CD4-positive, alpha-beta memory T cell (primary cell): ENCODE data around the gene HSPA12A. TPM values are rescaled to one million over a fixed set of nuclear protein-coding genes. Genes with fewer than 3 reads are reported as not detected.

ENCODE experiments used
- CTCF ChIA-PET: fragments of 350-600 bp; sonication (Branson Sonifier 250); formaldehyde crosslinking; loops from one replicate; lab custom pipeline; 2021; ENCODE audit warnings: inconsistent platforms; ENCODE audit not compliant: partially characterized antibody; lab: Charles Lee
- POLR2A ChIA-PET: fragments of 350-600 bp; sonication (Branson Sonifier 250); formaldehyde crosslinking; loops from one replicate; lab custom pipeline; 2021; ENCODE audit not compliant: partially characterized antibody; lab: Charles Lee
- DNase-seq, 5 donors: peaks; one replicate each; pipeline versions ENCODE4 v3.0.0 to v3.0.0-alpha.2; 2020 to 2022; ENCODE audit warnings: mixed read lengths in 1 of 5
- H3K27ac ChIP-seq: one replicate; pipeline ENCODE4 v1.7.0; 2013; ENCODE audit warnings: low read depth, low read length
- H3K27me3 ChIP-seq: 2 replicates; pipeline ENCODE4 v1.7.0; 2013; ENCODE audit warnings: mild to moderate bottlenecking, low read length, moderate library complexity; ENCODE audit not compliant: insufficient read depth
- H3K36me3 ChIP-seq: 2 replicates; pipeline ENCODE4 v1.7.0; 2013; ENCODE audit warnings: mild to moderate bottlenecking, low read length, moderate library complexity; ENCODE audit not compliant: insufficient read depth
- H3K4me1 ChIP-seq: 2 replicates; pipeline ENCODE4 v1.7.0; 2013; ENCODE audit warnings: mild to moderate bottlenecking, low read length, moderate library complexity; ENCODE audit not compliant: insufficient read depth
- H3K4me3 ChIP-seq, 2 donors: one replicate each; pipeline ENCODE4 v1.7.0; 2013; ENCODE audit warnings: low read length in 2 of 2, mild to moderate bottlenecking in 1 of 2
- H3K9me3 ChIP-seq, 2 donors: one replicate each; pipeline ENCODE4 v1.7.0; 2013; ENCODE audit warnings: low read length in 2 of 2, control low read depth in 1 of 2; ENCODE audit not compliant: control insufficient read depth in 1 of 2
- H3K27ac Mint-ChIP-seq, 7 donors: one replicate each; pipeline ENCODE4 v1.8.0; 2020 to 2021; ENCODE audit warnings: mixed read lengths in 7 of 7, mild to moderate bottlenecking in 6 of 7, inconsistent platforms in 3 of 7, moderate library complexity in 3 of 7
- H3K27me3 Mint-ChIP-seq, 2 donors: one replicate each; pipeline ENCODE4 v1.8.0; 2020 to 2021; ENCODE audit warnings: mixed read lengths in 2 of 2
- H3K36me3 Mint-ChIP-seq, 2 donors: one replicate each; pipeline ENCODE4 v1.8.0; 2020 to 2021; ENCODE audit warnings: mixed read lengths in 2 of 2, inconsistent platforms in 1 of 2, mild to moderate bottlenecking in 1 of 2
- H3K4me1 Mint-ChIP-seq, 4 donors: one replicate each; pipeline ENCODE4 v1.8.0; 2020 to 2021; ENCODE audit warnings: mixed read lengths in 4 of 4, mild to moderate bottlenecking in 1 of 4
- H3K4me3 Mint-ChIP-seq, 8 donors: one replicate each; pipeline ENCODE4 v1.8.0; 2020 to 2021; ENCODE audit warnings: mixed read lengths in 8 of 8, mild to moderate bottlenecking in 7 of 8, moderate library complexity in 6 of 8, inconsistent platforms in 3 of 8
- H3K9me3 Mint-ChIP-seq, 8 donors: one replicate each; pipeline ENCODE4 v1.8.0; 2020 to 2021; ENCODE audit warnings: mixed read lengths in 8 of 8, mild to moderate bottlenecking in 5 of 8, inconsistent platforms in 3 of 8, moderate library complexity in 1 of 8
- intact Hi-C: fragments of 100-400 bp; cut with micrococcal nuclease; formaldehyde crosslinking; loops from one replicate; pipeline ENCODE4 v1.15.1; 2023
- polyA plus RNA-seq, 2 donors: library from polyadenylated mRNA; unstranded; fragments of 300-500 nt; fragmentation: Illumina TruSeq; gene quantifications; one replicate each; pipeline ENCODE4 v1.2.3, GENCODE V29; 2021
- total RNA-seq, 2 experiments: library from RNA; stranded (reverse); gene quantifications; one replicate each; pipeline ENCODE4 v1.2.3, GENCODE V29; 2021

HSPA12A gene
- total and polyA plus RNA-seq, 4 experiments from 2014 or later: 0.14 to 0.64 (median 0.36) TPM; not detected in 1

GRCh38 chr10:116669832-116670644 is 72.3 kb downstream of the HSPA12A start:
- CTCF ChIA-PET: interaction anchor here (1.2 kb wide), 1 partner anchor 12 kb away, joined by 3 read pairs; no protein-coding TSS in a partner anchor
- Mint-ChIP-seq H3K36me3 (no peaks in the 10 kb centered on the region), H3K4me3 (no peak overlapping the region), H3K9me3 (peaks cover 0 to 8% (median 0%) of the 10 kb centered on the region in 8 donors), H3K27ac (no peak overlapping the region), H3K4me1 (no peaks in the 10 kb centered on the region), H3K27me3 (peaks cover 14 to 31% of the 10 kb centered on the region in 2 donors)
- no peaks in the 10 kb centered on the region for H3K36me3 ChIP-seq
- intact Hi-C loops: no loop called here
- H3K27ac ChIP-seq: no peak overlapping the region
- DNase-seq: no peak
- H3K4me1 ChIP-seq: no peaks in the 10 kb centered on the region
- no peak overlapping the region for H3K4me3 ChIP-seq
- H3K9me3 ChIP-seq: no peaks in the 10 kb centered on the region
- H3K27me3 ChIP-seq: no peaks in the 10 kb centered on the region
- POLR2A ChIA-PET: no interaction called here

GRCh38 chr10:116669080-116669479 is 73.3 kb downstream of the HSPA12A start:
- H3K27me3 Mint-ChIP-seq: peaks cover 16 to 32% of the 10 kb centered on the region in 2 donors

GRCh38 chr10:116668446-116668845 is 73.9 kb downstream of the HSPA12A start:
- Mint-ChIP-seq H3K27me3 (peaks cover 16 to 28% of the 10 kb centered on the region in 2 donors), H3K9me3 (peaks cover 0 to 7% (median 0%) of the 10 kb centered on the region in 8 donors), H3K27ac (no peak overlapping the region), H3K4me3 (peak overlapping the region in 1 of 8 donors; percentile 42), H3K4me1 (no peaks in the 10 kb centered on the region), H3K36me3 (no peaks in the 10 kb centered on the region)
- intact Hi-C loops: no loop called here
- Histone ChIP-seq H3K9me3 (no peaks in the 10 kb centered on the region), H3K27ac (no peak overlapping the region), H3K4me1 (no peaks in the 10 kb centered on the region), H3K27me3 (no peaks in the 10 kb centered on the region), H3K36me3 (no peaks in the 10 kb centered on the region), H3K4me3 (no peak overlapping the region)
- DNase-seq: no peak
- POLR2A ChIA-PET: no interaction called here
- CTCF ChIA-PET: no interaction called here

More at GRCh38 chr10:116669080-116669479, 73.3 kb downstream of the HSPA12A start:
- no peaks in the 10 kb centered on the region for H3K4me1 ChIP-seq
- Mint-ChIP-seq H3K4me3 (no peak overlapping the region), H3K4me1 (no peaks in the 10 kb centered on the region), H3K27ac (no peak overlapping the region), H3K36me3 (no peaks in the 10 kb centered on the region), H3K9me3 (peaks cover 0 to 7% (median 0%) of the 10 kb centered on the region in 8 donors)
- no peak overlapping the region for H3K4me3 ChIP-seq
- no peaks in the 10 kb centered on the region for H3K9me3 ChIP-seq
- no peak overlapping the region for H3K27ac ChIP-seq
- H3K27me3 ChIP-seq: no peaks in the 10 kb centered on the region
- ChIA-PET CTCF (no interaction called here), POLR2A (no interaction called here)
- intact Hi-C loops: no loop called here
- H3K36me3 ChIP-seq: no peaks in the 10 kb centered on the region
- no peak for DNase-seq

DNA sequence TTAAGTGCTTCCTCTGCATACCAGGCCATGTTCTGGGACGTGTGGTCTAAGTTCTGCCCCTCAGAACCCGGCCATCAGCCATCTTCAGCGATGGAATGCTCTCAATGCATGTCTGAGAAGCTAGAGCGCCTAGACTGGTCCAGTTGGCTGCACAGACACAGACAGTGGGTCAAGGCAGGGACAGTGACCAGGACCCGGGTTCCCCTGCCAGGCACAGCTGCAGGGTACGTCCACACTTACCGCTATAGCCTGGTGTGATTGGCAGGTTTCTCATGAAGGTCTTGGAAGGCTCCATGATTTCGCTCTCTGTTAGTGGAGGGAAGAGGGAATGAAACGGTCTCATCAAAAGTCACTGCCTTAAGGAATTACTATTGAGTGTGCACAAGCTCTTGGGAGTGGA is 74.3 kb downstream of the HSPA12A start:
- peaks cover 16 to 28% of the 10 kb centered on the region in 2 donors for H3K27me3 Mint-ChIP-seq
- no peaks in the 10 kb centered on the region for H3K9me3 ChIP-seq
- CTCF ChIA-PET: no interaction called here
- no peaks in the 10 kb centered on the region for H3K36me3 Mint-ChIP-seq
- no peak overlapping the region for H3K27ac ChIP-seq
- H3K4me3 Mint-ChIP-seq: peak overlapping the region in 1 of 8 donors; percentile 42
- no peaks in the 10 kb centered on the region for H3K27me3 ChIP-seq
- H3K36me3 ChIP-seq: no peaks in the 10 kb centered on the region
- no peak overlapping the region for H3K4me3 ChIP-seq
- no peaks in the 10 kb centered on the region for H3K4me1 Mint-ChIP-seq
- POLR2A ChIA-PET: no interaction called here
- DNase-seq: no peak
- intact Hi-C loops: no loop called here
- H3K27ac Mint-ChIP-seq: no peak overlapping the region
- peaks cover 0 to 7% (median 0%) of the 10 kb centered on the region in 8 donors for H3K9me3 Mint-ChIP-seq
- no peaks in the 10 kb centered on the region for H3K4me1 ChIP-seq

- peaks cover 16 to 28% of the 10 kb centered on the region in 2 donors for H3K27me3 Mint-ChIP-seq
- Histone ChIP-seq H3K4me1 (no peaks in the 10 kb centered on the region), H3K27ac (no peak overlapping the region), H3K9me3 (no peaks in the 10 kb centered on the region), H3K27me3 (no peaks in the 10 kb centered on the region), H3K4me3 (no peak overlapping the region), H3K36me3 (no peaks in the 10 kb centered on the region)
- no peak for DNase-seq
- CTCF ChIA-PET: no interaction called here
- no peaks in the 10 kb centered on the region for H3K36me3 Mint-ChIP-seq
- H3K4me1 Mint-ChIP-seq: no peaks in the 10 kb centered on the region
- POLR2A ChIA-PET: no interaction called here
- H3K27ac Mint-ChIP-seq: no peak overlapping the region
- H3K4me3 Mint-ChIP-seq: no peak overlapping the region
- intact Hi-C loops: no loop called here
- peaks cover 0 to 7% (median 0%) of the 10 kb centered on the region in 8 donors for H3K9me3 Mint-ChIP-seq
Observed at GRCh38 chr10:116667484-116667883, 74.9 kb downstream of the HSPA12A start.

DNA sequence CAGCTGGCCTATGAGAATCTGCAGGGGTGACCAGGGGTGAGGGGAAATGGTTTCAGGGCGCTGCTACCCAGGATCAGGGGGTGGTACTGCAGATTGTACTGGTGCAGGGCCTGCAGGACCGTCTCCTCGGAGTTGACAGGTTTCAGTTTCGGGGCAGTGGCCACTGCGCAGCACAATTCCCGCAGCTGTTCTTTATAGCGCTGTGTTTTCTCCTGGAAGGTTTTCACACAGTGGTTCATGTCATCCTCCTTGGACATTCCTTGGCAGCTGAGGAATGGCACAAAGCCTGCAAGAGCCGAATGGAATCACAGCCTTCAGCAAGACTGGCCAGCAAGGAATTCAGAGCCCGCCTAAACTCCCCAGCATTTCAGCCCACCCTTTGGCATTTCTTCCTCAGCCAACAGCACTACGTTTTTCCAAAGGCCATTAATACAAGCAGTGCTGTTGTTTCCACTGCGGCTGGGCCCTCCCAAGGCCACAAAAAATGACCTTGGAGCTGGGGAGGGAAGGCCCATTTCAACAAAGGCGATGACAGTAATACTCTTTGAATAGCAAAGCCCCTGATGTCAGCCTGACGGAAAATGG is 76.7 kb downstream of the HSPA12A start:
- no peak overlapping the region for H3K27ac ChIP-seq
- peaks cover 0 to 7% (median 0%) of the 10 kb centered on the region in 8 donors for H3K9me3 Mint-ChIP-seq
- no peak overlapping the region for H3K4me3 Mint-ChIP-seq
- no peak for DNase-seq
- H3K4me3 ChIP-seq: no peak overlapping the region
- intact Hi-C loops: no loop called here
- peaks cover 14% of the 10 kb centered on the region in 2 donors for H3K27me3 Mint-ChIP-seq
- no peaks in the 10 kb centered on the region for H3K36me3 ChIP-seq
- ChIA-PET POLR2A (no interaction called here), CTCF (no interaction called here)
- H3K27ac Mint-ChIP-seq: no peak overlapping the region
- no peaks in the 10 kb centered on the region for H3K27me3 ChIP-seq
- no peaks in the 10 kb centered on the region for H3K4me1 ChIP-seq
- H3K9me3 ChIP-seq: no peaks in the 10 kb centered on the region
- no peaks in the 10 kb centered on the region for H3K4me1 Mint-ChIP-seq
- no peaks in the 10 kb centered on the region for H3K36me3 Mint-ChIP-seq

DNA sequence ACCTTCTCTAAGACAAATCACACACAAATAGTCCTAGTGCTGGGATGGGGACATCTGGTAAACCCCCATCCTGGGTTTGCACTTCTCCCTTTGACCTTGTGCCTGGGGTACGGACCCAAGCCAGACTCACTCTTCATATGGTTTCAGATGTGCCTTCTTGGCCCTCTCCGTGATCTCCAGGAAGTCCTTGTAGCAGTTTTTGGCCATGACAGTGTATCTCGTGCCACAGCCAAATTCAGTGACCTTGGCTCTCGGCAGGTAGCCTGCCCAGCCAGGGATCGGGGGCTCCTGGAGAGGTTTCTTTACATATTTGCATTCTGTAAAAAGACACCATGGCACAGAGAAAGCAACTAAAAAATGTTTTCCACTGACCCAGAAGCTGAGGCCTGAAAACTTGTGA is 77.7 kb downstream of the HSPA12A start:
- no peak for DNase-seq
- no peak overlapping the region for H3K4me3 Mint-ChIP-seq
- ChIA-PET POLR2A (no interaction called here), CTCF (no interaction called here)
- peaks cover 11% of the 10 kb centered on the region in 2 donors for H3K27me3 Mint-ChIP-seq
- Histone ChIP-seq H3K9me3 (no peaks in the 10 kb centered on the region), H3K27me3 (no peaks in the 10 kb centered on the region), H3K4me3 (no peak overlapping the region), H3K27ac (no peak overlapping the region), H3K36me3 (no peaks in the 10 kb centered on the region), H3K4me1 (no peaks in the 10 kb centered on the region)
- H3K36me3 Mint-ChIP-seq: no peaks in the 10 kb centered on the region
- H3K4me1 Mint-ChIP-seq: no peaks in the 10 kb centered on the region
- intact Hi-C loops: no loop called here
- H3K27ac Mint-ChIP-seq: no peak overlapping the region
- H3K9me3 Mint-ChIP-seq: peaks cover 0 to 5% (median 0%) of the 10 kb centered on the region in 8 donors
